ENCODE measurements around the gene CCDC167. TPM values are rescaled to one million over a fixed set of nuclear protein-coding genes. Genes with fewer than 3 reads are reported as not detected.

CCDC167 gene
- total and polyA plus RNA-seq, 12 donors = 17.5 to 103 (median 24.2) TPM

DNA sequence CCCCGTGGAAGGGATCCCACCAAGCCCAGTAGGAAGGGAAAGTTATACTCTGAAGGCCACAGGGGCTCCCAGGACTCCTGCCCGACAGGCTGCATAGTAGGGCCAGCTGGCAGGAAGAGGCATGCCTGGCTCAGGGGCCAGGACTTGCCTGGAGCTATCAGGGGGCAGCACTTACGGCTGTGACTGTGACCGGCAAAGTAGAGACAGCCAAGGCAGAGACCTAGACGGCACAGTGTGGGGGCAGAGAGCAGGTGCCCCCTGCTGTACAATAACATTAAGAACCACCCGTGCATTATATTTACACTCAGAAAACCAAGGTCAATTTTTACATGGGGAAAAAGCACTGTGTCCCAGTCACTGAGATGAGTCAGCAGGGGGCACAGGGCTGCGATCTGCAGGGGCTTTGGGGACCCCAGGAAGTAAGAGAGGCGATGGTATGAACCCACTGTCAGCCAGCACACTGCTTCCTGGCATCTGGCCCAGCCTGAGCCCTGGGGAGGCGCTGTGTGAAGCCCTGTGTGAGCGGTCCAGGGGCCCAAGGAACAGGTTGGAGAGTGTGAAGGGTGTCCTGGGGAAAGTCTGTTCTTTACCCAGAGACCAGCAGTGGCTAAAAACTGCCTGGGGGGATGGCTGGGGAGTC, 9.9 kb downstream of the CCDC167 start:
- ATAC-seq (peak in 7 of 8 donors; percentile 37 to 63 (median 61)), DNase-seq (peak in 1 of 2 donors; percentile 39)
- H3K4me1 ChIP-seq = peaks cover 3 to 44% (median 29%) of the 10 kb centered on the region in 9 donors
- 34 to 36% methylated on average over 10 of the region's 10 CpGs for WGBS, 2 donors
- no peaks in the 10 kb centered on the region for H3K9me3 ChIP-seq
- TF ChIP-seq, protein P1, sequence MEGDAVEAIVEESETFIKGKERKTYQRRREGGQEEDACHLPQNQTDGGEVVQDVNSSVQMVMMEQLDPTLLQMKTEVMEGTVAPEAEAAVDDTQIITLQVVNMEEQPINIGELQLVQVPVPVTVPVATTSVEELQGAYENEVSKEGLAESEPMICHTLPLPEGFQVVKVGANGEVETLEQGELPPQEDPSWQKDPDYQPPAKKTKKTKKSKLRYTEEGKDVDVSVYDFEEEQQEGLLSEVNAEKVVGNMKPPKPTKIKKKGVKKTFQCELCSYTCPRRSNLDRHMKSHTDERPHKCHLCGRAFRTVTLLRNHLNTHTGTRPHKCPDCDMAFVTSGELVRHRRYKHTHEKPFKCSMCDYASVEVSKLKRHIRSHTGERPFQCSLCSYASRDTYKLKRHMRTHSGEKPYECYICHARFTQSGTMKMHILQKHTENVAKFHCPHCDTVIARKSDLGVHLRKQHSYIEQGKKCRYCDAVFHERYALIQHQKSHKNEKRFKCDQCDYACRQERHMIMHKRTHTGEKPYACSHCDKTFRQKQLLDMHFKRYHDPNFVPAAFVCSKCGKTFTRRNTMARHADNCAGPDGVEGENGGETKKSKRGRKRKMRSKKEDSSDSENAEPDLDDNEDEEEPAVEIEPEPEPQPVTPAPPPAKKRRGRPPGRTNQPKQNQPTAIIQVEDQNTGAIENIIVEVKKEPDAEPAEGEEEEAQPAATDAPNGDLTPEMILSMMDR (IDR thresholded peaks at IDR 0.05) = peak in 4 of 9 donors; percentile 22 to 34 (median 30)
- peaks cover 0 to 19% (median 0%) of the 10 kb centered on the region in 9 donors for H3K36me3 ChIP-seq
- no peak overlapping the region for H3K4me3 ChIP-seq
- no peaks in the 10 kb centered on the region for H3K27me3 ChIP-seq
- intact Hi-C loops (cut with DNase I) = loop anchor here in 3 of 10 donors (5.0 kb wide), 2 partner anchors 77 to 202 kb away; no protein-coding TSS in a partner anchor
- peak overlapping the region in 2 of 10 donors; percentile 18 to 55 for H3K27ac ChIP-seq

DNA sequence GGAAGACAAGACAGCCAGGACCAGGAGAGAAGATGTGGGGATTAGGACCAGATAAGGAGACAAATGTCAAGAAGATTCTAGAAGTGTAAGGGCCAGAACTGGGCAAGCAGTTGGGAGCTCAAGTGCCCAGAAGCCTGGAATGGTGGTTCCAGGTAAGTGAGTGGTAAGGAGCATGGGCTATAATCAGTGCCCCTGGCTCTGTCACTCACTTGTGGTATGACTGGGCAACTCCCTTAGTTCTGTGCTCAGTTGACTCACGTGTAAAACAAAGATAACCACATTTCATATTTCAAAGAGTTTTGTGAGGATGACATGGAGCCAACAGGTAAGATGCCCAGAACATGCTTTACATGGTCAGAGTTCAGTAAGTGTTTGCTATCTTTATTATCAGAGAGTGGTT, 11.2 kb downstream of the CCDC167 start:
- ATAC-seq (no peak), DNase-seq (no peak)
- TF ChIP-seq, protein P1 (IDR thresholded peaks at IDR 0.05) = no peak
- WGBS, 2 donors = 51 to 71% methylated on average over 1 of the region's 1 CpG
- intact Hi-C loops (cut with DNase I) = loop anchor here in 2 of 10 donors (5.0 kb wide), 1 partner anchor 79 kb away; no protein-coding TSS in a partner anchor
- Histone ChIP-seq H3K4me3 (no peak overlapping the region), H3K36me3 (peaks cover 0 to 29% (median 2%) of the 10 kb centered on the region in 9 donors), H3K27ac (no peak overlapping the region), H3K9me3 (no peaks in the 10 kb centered on the region), H3K27me3 (no peaks in the 10 kb centered on the region), H3K4me1 (peaks cover 3 to 47% (median 29%) of the 10 kb centered on the region in 9 donors)

DNA sequence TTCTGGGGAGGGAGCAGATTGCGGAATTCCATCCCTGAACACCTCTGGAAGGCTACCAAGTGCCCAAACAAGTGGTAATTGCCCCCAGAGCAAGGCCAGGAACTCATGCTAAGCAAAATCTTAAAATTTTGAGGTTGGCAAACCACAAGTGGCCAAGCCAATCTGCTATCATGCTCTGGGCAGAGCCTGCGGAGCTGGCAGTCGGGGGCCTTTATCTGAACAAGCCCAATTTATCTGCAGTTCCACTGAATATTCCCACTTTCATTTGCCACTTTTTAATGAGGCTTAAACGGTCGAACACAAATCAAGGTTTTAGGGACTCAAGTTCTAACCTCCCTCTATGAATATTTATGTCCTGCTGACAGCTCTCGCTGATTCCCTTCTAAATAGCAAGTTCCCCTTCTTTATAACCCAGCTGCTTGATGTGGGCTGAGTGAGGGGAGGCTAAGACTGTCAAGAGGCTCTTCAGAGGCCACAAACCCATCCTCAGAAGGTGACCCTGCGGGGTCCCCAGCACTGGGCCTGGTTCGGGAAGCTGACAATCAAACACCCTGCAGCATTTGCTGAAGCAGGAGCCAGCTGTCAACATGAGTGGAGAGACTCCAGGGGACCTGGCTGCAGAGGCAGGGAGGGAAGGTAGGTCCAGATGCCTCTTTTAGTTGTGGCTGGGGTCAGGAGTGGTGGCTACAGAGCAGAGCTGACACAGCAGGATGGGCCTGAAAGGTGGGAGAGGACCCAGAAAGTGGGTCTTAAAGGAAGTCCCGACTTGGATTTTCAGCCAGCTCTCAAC, 11.9 kb downstream of the CCDC167 start:
- no peak overlapping the region for H3K27ac ChIP-seq
- TF ChIP-seq, protein P1 (IDR thresholded peaks at IDR 0.05) = no peak
- intact Hi-C loops (cut with DNase I) = loop anchor here in 2 of 10 donors (5.0 kb wide), 1 partner anchor 80 kb away; no protein-coding TSS in a partner anchor
- WGBS, 2 donors = 65 to 70% methylated on average over 9 of the region's 9 CpGs
- DNase-seq (no peak), ATAC-seq (no peak)
- peaks cover 0 to 35% (median 9%) of the 10 kb centered on the region in 9 donors for H3K36me3 ChIP-seq
- H3K27me3 ChIP-seq = no peaks in the 10 kb centered on the region
- no peaks in the 10 kb centered on the region for H3K9me3 ChIP-seq
- H3K4me1 ChIP-seq = peaks cover 3 to 47% (median 29%) of the 10 kb centered on the region in 9 donors
- H3K4me3 ChIP-seq = no peak overlapping the region

DNA sequence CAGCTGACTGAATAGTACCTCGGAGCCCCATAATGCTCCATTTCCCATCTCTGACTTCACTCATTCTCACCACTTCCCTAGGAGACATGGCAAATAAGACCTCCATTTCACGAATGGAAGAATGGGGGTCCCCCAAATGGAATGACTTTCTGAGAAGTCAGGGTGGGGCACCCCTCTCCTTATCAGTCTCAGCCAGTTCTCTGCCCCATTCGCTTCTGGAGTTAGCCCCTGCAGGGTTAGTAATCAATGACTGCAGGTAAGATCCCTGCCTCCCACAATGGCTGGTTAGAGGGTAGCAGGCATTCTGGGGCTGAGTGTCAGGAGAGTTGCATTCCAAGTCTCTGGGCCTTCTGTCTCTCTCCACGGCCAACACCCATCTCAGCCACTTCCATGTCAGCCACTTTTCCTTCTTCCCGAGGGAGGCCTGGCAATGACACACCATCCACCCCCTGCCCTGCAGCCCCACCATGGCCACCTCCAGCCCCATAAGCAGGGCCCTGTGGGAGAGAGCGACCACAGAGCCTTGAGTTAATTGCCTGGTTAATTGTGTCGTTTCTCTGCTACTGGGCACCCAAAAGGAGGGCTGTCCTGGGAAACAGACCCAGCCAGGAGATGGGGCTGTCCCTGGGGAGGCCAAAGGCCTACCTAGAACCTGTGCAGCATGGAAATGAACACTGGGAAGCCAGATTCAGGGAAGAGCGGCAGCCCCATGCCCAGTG, 13.4 kb downstream of the CCDC167 start:
- H3K4me1 ChIP-seq = peaks cover 6 to 43% (median 32%) of the 10 kb centered on the region in 9 donors
- intact Hi-C loops (cut with DNase I) = loop anchor here in 2 of 10 donors (5.0 kb wide), 1 partner anchor 81 kb away; no protein-coding TSS in a partner anchor
- no peaks in the 10 kb centered on the region for H3K27me3 ChIP-seq
- H3K27ac ChIP-seq = no peak overlapping the region
- WGBS, 2 donors = 86 to 88% methylated on average over 8 of the region's 8 CpGs
- ATAC-seq = no peak
- TF ChIP-seq, protein P1 (IDR thresholded peaks at IDR 0.05) = no peak
- peaks cover 0 to 50% (median 10%) of the 10 kb centered on the region in 9 donors for H3K36me3 ChIP-seq
- DNase-seq = no peak
- no peaks in the 10 kb centered on the region for H3K9me3 ChIP-seq
- no peak overlapping the region for H3K4me3 ChIP-seq
